Memory B cell (primary cell): ENCODE measurements around the gene FARP1.

Experiments used
- ATAC-seq: fragments of 150-1000 bp; cut with Tn5 transposase; 2 replicates; pipeline ENCODE4 v1.10.0; 2021; ENCODE audit warnings: low read depth, mild to moderate bottlenecking, moderate library complexity
- DNase-seq, 2 donors: peaks; one replicate each; pipeline ENCODE4 v3.0.0; 2022; ENCODE audit warnings: low spot score in 2 of 2
- H3K27ac Mint-ChIP-seq: one replicate; pipeline ENCODE4 v1.8.0; 2022; ENCODE audit warnings: mild to moderate bottlenecking, moderate library complexity, mixed read lengths
- H3K27me3 Mint-ChIP-seq: one replicate; pipeline ENCODE4 v1.8.0; 2022; ENCODE audit warnings: mixed read lengths
- H3K36me3 Mint-ChIP-seq: one replicate; pipeline ENCODE4 v1.8.0; 2022; ENCODE audit warnings: mild to moderate bottlenecking, mixed read lengths
- H3K4me1 Mint-ChIP-seq: one replicate; pipeline ENCODE4 v1.8.0; 2022; ENCODE audit warnings: mixed read lengths
- H3K4me3 Mint-ChIP-seq: one replicate; pipeline ENCODE4 v1.8.0; 2022; ENCODE audit warnings: mild to moderate bottlenecking, moderate library complexity, mixed read lengths
- H3K9me3 Mint-ChIP-seq: one replicate; pipeline ENCODE4 v1.8.0; 2022; ENCODE audit warnings: mixed read lengths

Gene FARP1

GRCh38 chr13:98243929-98244272 lies 101.0 kb downstream of the FARP1 start:
- Mint-ChIP-seq H3K9me3 (no peaks in the 10 kb centered on the region), H3K4me1 (no peaks in the 10 kb centered on the region), H3K4me3 (no peak overlapping the region), H3K36me3 (no peaks in the 10 kb centered on the region), H3K27me3 (peaks cover 8% of the 10 kb centered on the region), H3K27ac (no peak overlapping the region)
- no peak for ATAC-seq
- DNase-seq: no peak

DNA sequence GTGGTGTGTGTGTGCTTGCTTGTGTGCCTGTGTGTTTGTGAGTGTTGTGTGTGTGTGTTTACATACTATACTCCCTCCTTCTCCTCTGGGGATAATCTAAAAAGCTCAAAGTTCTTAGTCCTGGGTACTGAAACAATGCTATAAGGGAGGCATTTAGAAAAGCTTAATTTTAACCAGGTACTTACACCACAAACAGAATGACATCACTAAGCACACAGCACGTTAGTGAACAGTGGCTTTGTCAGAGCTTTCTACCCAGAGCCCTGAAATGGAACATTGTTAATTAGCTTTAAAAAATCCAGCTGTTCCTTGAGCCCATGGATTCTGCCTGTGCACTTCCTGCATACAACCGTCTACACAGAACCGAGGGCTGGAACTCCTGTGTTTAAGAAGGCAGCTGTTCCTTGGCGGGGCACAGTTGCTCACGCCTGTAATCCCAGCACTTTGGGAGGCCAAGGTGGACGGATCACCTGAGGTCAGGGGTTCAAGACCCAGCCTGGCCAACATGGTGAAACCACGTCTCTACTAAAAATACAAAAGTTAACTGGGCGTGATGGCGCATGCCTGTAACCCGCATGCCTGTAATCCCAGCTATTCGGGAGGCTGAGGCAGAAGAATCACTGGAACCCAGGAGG lies 103.8 kb downstream of the FARP1 start:
- H3K9me3 Mint-ChIP-seq: no peaks in the 10 kb centered on the region
- no peak overlapping the region for H3K27ac Mint-ChIP-seq
- H3K4me1 Mint-ChIP-seq: no peaks in the 10 kb centered on the region
- DNase-seq (no peak), ATAC-seq (no peak)
- H3K36me3 Mint-ChIP-seq: no peaks in the 10 kb centered on the region
- peaks cover 8% of the 10 kb centered on the region for H3K27me3 Mint-ChIP-seq
- no peak overlapping the region for H3K4me3 Mint-ChIP-seq

DNA sequence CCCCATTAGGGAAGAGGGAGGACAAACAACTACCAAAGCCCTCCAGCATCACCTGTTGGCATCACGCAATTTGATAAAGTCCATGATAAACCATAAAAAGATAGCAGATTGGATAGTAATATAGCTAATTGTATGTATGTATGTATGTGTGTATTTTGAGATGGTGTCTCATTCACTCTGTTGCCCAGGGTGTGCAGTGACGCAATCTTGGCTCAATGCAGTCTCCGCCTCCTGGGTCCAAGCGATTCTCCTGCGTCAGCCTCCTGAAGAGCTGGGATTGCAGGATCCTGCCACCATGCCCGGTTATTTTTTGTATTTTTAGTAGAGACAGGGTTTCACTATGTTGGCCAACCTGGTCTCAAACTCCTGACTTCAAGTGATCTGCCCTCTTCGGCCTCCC lies 108.8 kb downstream of the FARP1 start:
- H3K27me3 Mint-ChIP-seq: peaks cover 5% of the 10 kb centered on the region
- no peak for DNase-seq
- no peaks in the 10 kb centered on the region for H3K4me1 Mint-ChIP-seq
- no peak overlapping the region for H3K27ac Mint-ChIP-seq
- no peak overlapping the region for H3K4me3 Mint-ChIP-seq
- H3K36me3 Mint-ChIP-seq: no peaks in the 10 kb centered on the region
- no peak for ATAC-seq
- H3K9me3 Mint-ChIP-seq: no peaks in the 10 kb centered on the region

- ATAC-seq: no peak
- Mint-ChIP-seq H3K4me1 (no peaks in the 10 kb centered on the region), H3K36me3 (no peaks in the 10 kb centered on the region), H3K27me3 (peaks cover 2% of the 10 kb centered on the region), H3K4me3 (no peak overlapping the region), H3K27ac (no peak overlapping the region), H3K9me3 (no peaks in the 10 kb centered on the region)
- DNase-seq: no peak
Observed at GRCh38 chr13:98252931-98253470, 110.1 kb downstream of the FARP1 start.

DNA sequence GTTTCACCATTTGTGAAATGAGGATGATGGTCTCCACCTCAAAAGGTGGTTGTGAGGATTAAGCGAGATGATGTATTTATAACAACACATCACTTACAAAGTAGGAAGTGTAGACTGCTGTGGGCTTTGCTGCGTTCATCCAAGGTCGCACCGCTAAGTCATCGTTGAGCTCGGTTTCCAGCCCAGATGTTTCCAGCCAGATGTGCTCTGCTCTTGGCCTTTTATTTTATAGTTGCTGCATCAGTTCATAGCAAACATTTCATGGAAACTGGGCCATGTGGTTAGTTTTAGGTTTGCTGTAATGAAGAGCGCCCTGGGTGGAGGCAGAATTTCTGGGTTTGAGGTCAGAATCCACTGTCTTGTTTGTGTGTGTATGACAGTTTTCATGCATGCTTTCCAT lies 110.6 kb downstream of the FARP1 start:
- no peak overlapping the region for H3K4me3 Mint-ChIP-seq
- no peak for DNase-seq
- H3K36me3 Mint-ChIP-seq: no peaks in the 10 kb centered on the region
- no peaks in the 10 kb centered on the region for H3K4me1 Mint-ChIP-seq
- no peak overlapping the region for H3K27ac Mint-ChIP-seq
- ATAC-seq: no peak
- no peaks in the 10 kb centered on the region for H3K9me3 Mint-ChIP-seq
- peaks cover 2% of the 10 kb centered on the region for H3K27me3 Mint-ChIP-seq

GRCh38 chr13:98254513-98254912 lies 111.6 kb downstream of the FARP1 start:
- H3K27me3 Mint-ChIP-seq: peaks cover under 1% of the 10 kb centered on the region
- no peaks in the 10 kb centered on the region for H3K9me3 Mint-ChIP-seq
- no peak for DNase-seq
- no peaks in the 10 kb centered on the region for H3K4me1 Mint-ChIP-seq
- H3K27ac Mint-ChIP-seq: no peak overlapping the region
- no peak overlapping the region for H3K4me3 Mint-ChIP-seq
- no peak for ATAC-seq
- no peaks in the 10 kb centered on the region for H3K36me3 Mint-ChIP-seq

- no peaks in the 10 kb centered on the region for H3K36me3 Mint-ChIP-seq
- ATAC-seq: no peak
- no peak overlapping the region for H3K4me3 Mint-ChIP-seq
- no peak overlapping the region for H3K27ac Mint-ChIP-seq
- DNase-seq: no peak
- H3K9me3 Mint-ChIP-seq: no peaks in the 10 kb centered on the region
- no peaks in the 10 kb centered on the region for H3K4me1 Mint-ChIP-seq
- peaks cover 2% of the 10 kb centered on the region for H3K27me3 Mint-ChIP-seq
Observed at GRCh38 chr13:98258226-98258625, 115.3 kb downstream of the FARP1 start.

DNA sequence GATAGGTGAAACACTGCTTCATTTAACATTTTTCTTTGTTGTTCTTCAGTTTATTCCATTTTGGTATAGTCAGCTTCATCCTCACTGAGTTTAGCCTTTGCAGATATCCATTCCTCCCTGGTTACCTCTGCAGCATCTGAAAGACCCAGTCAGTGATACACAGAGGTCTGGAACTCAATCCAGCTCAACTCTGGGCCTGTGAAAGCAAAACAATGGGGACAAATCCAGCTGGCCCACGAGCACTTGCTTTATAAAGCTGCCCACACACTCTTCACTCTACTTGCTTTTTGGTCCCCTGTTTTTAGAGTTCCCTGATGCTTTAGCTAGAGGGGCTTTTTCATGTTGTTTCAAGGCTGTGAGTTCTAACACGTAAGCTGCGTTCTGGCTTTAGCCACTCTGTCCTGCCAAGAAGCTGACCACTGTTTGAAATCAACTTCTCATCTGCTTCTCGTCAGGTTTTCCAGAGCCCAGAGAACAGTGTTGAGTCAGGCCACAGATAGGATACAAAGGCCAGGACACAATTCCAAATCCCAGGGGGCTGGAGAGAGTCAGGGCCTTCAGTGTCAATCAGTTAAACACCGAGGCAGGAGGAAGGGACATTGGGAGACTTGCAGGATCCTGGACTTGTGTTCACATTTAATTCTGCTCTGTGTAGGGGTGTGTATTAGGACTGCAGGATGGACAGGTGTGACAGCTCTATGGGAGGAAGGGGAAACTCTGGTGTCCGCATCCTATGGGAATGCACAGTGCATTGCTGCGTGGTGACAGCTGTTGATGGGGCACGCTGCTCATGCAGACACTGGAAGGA lies 117.7 kb downstream of the FARP1 start:
- no peak overlapping the region for H3K27ac Mint-ChIP-seq
- DNase-seq (no peak), ATAC-seq (no peak)
- no peak overlapping the region for H3K4me3 Mint-ChIP-seq
- no peaks in the 10 kb centered on the region for H3K36me3 Mint-ChIP-seq
- H3K9me3 Mint-ChIP-seq: no peaks in the 10 kb centered on the region
- no peaks in the 10 kb centered on the region for H3K4me1 Mint-ChIP-seq
- H3K27me3 Mint-ChIP-seq: peaks cover 2% of the 10 kb centered on the region

DNA sequence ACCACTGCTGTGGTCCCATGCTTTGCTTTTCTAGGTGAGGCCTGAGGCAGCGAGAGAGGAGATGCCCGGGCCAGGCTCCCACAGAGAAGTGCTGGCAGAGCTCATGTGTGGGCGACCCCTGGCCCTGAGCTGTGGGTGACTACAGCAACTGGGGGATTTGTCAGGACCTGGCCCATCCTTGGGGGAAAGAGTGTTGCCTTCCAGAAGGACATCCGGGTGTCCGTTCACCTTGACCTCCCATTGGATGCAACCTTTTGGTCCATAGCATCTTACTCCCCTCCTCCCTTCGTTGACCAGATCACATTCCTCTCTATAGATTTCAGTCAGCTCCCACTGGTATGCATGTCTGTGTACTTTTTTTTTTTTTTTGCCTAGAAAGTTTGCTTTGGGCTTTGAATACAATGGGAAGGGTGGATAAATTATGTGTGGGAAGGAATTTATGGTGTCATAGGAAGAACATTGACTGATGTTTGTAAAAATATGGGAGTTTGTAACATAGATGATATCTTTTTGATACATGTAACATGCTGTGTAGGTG lies 118.3 kb downstream of the FARP1 start:
- H3K36me3 Mint-ChIP-seq: no peaks in the 10 kb centered on the region
- H3K9me3 Mint-ChIP-seq: no peaks in the 10 kb centered on the region
- H3K27ac Mint-ChIP-seq: no peak overlapping the region
- ATAC-seq (no peak), DNase-seq (no peak)
- H3K4me3 Mint-ChIP-seq: no peak overlapping the region
- H3K27me3 Mint-ChIP-seq: peaks cover 2% of the 10 kb centered on the region
- H3K4me1 Mint-ChIP-seq: no peaks in the 10 kb centered on the region

DNA sequence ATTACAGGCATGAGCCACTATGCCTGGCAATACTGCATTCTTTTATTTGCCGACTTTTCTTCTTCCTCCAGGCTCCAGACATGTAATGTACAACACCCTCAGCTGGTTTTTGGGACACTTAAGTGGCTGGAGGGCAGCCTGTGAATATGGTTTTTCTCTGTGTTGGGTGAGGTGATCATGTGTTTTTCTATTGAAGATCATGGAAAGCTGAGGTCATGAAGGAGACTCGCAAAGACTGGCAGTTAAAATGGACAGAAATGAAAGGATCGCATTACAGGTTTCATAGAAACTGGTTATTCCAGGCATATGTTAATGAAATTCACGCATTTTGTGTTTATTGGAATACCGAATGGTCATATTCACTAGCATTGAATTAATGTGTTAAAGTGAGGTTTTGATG lies 119.4 kb downstream of the FARP1 start:
- Mint-ChIP-seq H3K4me3 (no peak overlapping the region), H3K4me1 (no peaks in the 10 kb centered on the region), H3K9me3 (no peaks in the 10 kb centered on the region), H3K36me3 (no peaks in the 10 kb centered on the region), H3K27me3 (peaks cover 2% of the 10 kb centered on the region), H3K27ac (no peak overlapping the region)
- no peak for DNase-seq
- ATAC-seq: no peak

DNA sequence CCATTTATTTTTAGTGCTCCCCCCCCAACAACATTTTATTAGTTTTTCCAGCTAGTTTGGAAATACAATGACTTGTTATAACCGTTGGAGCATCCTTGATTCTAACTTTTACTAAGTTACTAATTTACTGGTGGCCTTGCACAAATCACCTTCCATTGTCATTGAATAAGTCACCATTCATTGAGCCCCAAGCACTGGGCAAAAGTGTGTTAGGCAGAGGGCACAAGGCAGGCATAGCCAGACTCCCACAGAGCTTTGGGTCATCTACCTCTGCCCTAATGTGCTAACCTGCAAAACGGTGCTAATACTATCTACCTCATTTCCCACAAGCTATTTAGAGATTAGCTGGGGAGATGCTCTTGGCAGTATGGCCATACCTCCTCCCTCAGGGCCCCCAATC lies 120.9 kb downstream of the FARP1 start:
- Mint-ChIP-seq H3K27me3 (peaks cover 2% of the 10 kb centered on the region), H3K9me3 (no peaks in the 10 kb centered on the region), H3K4me1 (no peaks in the 10 kb centered on the region), H3K4me3 (no peak overlapping the region), H3K36me3 (no peaks in the 10 kb centered on the region), H3K27ac (no peak overlapping the region)
- ATAC-seq (no peak), DNase-seq (no peak)

DNA sequence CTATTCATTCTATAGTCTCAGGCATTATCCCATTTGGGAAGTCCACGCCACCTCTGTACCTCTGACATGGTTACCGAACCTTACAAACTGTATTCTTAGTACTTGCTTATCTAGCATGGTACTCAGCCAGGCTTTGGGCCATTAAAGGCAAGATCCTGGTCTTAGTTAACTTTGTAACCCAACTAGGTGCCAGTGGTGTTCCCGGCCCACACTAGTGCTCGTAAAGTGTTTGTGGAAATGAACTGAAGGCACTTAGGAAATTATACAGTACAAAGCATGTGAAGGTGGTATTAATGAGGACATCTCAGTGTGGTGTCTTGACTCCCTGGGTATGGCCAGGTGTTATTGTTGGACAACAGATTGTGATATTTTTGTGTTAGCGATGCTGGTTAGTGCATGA lies 122.0 kb downstream of the FARP1 start:
- Mint-ChIP-seq H3K27me3 (no peaks in the 10 kb centered on the region), H3K4me1 (no peaks in the 10 kb centered on the region), H3K36me3 (no peaks in the 10 kb centered on the region), H3K4me3 (no peak overlapping the region), H3K27ac (no peak overlapping the region), H3K9me3 (no peaks in the 10 kb centered on the region)
- ATAC-seq (no peak), DNase-seq (no peak)

DNA sequence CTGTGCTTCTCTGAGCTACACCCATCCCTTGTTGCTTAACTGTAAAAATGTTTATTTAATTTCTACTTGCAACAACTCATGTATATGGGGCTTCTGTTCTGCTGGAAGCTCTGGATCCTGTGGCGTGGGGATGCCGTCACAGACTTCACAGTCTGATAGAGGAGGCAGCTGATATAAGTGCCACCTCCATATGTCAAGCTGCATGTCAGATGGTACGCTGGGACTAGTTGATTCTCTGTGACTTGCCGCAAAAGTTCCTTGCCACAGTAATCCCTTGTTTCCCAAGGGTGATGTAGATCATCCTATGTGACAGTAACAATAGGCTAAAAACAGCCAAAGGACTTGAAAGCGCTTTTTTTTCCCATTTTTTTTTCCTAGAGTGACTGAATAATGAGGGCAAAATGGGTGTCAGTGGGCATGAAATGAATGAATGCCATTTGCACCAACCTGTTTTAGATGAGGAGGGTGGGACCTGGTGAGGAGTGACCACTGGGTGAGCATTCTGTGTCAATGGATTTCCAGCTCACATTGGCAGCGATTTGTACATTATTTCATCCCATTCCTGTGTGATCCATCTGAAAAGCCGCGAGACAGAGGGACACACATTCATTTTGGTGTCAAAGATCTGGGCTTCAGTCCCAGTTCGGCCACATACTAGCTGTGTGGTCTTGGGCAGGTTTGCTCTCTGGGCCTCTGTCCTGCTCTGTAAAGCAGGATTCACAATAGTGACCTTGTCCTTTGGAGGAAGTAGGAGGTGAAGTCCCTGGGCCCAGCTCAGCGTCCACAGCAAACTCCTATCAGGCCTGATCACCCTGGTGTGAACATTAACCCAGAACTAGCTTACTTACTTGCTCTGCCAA lies 123.0 kb downstream of the FARP1 start:
- ATAC-seq (no peak), DNase-seq (no peak)
- Mint-ChIP-seq H3K27ac (no peak overlapping the region), H3K27me3 (no peaks in the 10 kb centered on the region), H3K36me3 (no peaks in the 10 kb centered on the region), H3K4me1 (no peaks in the 10 kb centered on the region), H3K4me3 (no peak overlapping the region), H3K9me3 (no peaks in the 10 kb centered on the region)
